Measurements from ENCODE around the gene B4GAT1. TPM values are rescaled to one million over a fixed set of nuclear protein-coding genes. Genes with fewer than 3 reads are reported as not detected.

B4GAT1 gene
- total RNA-seq, 1 experiment from 2014 or later: 6.7 TPM

- no peak for DNase-seq (ENCODE audit: unreplicated experiment)
- intact Hi-C loops (cut with micrococcal nuclease): no loop called here
- Mint-ChIP-seq H3K4me1 (ENCODE audit: insufficient read depth, unreplicated experiment) (peaks cover 32% of the 10 kb centered on the region), H3K4me3 (ENCODE audit: unreplicated experiment) (no peak overlapping the region), H3K9me3 (ENCODE audit: unreplicated experiment) (no peaks in the 10 kb centered on the region), H3K27me3 (ENCODE audit: insufficient read depth, unreplicated experiment) (no peaks in the 10 kb centered on the region), H3K27ac (ENCODE audit: low read depth, unreplicated experiment) (no peak overlapping the region), H3K36me3 (ENCODE audit: insufficient read depth, unreplicated experiment) (peaks cover 45% of the 10 kb centered on the region)
- BruUV-seq (replicated peaks): TSS peak; percentile 25
- ChIA-PET CTCF (interaction anchor here (0.6 to 6.0 kb wide), 4 partner anchors 11 to 50 kb away, joined by 3 to 48 read pairs (median 6); no protein-coding TSS in a partner anchor), POLR2A (interaction anchor here (1.1 to 4.1 kb wide), 3 partner anchors 20 to 40 kb away, joined by 3 to 45 read pairs (median 5); no protein-coding TSS in a partner anchor)
- TF ChIP-seq, protein P1, sequence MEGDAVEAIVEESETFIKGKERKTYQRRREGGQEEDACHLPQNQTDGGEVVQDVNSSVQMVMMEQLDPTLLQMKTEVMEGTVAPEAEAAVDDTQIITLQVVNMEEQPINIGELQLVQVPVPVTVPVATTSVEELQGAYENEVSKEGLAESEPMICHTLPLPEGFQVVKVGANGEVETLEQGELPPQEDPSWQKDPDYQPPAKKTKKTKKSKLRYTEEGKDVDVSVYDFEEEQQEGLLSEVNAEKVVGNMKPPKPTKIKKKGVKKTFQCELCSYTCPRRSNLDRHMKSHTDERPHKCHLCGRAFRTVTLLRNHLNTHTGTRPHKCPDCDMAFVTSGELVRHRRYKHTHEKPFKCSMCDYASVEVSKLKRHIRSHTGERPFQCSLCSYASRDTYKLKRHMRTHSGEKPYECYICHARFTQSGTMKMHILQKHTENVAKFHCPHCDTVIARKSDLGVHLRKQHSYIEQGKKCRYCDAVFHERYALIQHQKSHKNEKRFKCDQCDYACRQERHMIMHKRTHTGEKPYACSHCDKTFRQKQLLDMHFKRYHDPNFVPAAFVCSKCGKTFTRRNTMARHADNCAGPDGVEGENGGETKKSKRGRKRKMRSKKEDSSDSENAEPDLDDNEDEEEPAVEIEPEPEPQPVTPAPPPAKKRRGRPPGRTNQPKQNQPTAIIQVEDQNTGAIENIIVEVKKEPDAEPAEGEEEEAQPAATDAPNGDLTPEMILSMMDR (IDR thresholded peaks at IDR 0.05; ENCODE audit: unreplicated experiment): no peak
Observed at GRCh38 chr11:66332371-66333219, 14.8 kb downstream of the B4GAT1 start.

GRCh38 chr11:66331542-66332370 lies 15.7 kb downstream of the B4GAT1 start:
- H3K4me1 Mint-ChIP-seq (ENCODE audit: insufficient read depth, unreplicated experiment): peaks cover 30% of the 10 kb centered on the region
- DNase-seq (ENCODE audit: unreplicated experiment): no peak
- no peak overlapping the region for H3K27ac Mint-ChIP-seq (ENCODE audit: low read depth, unreplicated experiment)
- intact Hi-C loops (cut with micrococcal nuclease): no loop called here
- H3K9me3 Mint-ChIP-seq (ENCODE audit: unreplicated experiment): no peaks in the 10 kb centered on the region
- CTCF ChIA-PET: interaction anchor here (0.6 to 6.0 kb wide), 4 partner anchors 12 to 120 kb away, joined by 3 to 48 read pairs (median 6); no protein-coding TSS in a partner anchor
- BruUV-seq (replicated peaks): no TSS peak
- H3K36me3 Mint-ChIP-seq (ENCODE audit: insufficient read depth, unreplicated experiment): peaks cover 39% of the 10 kb centered on the region
- H3K4me3 Mint-ChIP-seq (ENCODE audit: unreplicated experiment): no peak overlapping the region
- no peaks in the 10 kb centered on the region for H3K27me3 Mint-ChIP-seq (ENCODE audit: insufficient read depth, unreplicated experiment)
- POLR2A ChIA-PET: interaction anchor here (1.0 to 1.3 kb wide), 2 partner anchors 14 to 19 kb away, joined by 4 to 5 read pairs; partner anchors contain the start of gene CD248
- TF ChIP-seq, protein P1 (IDR thresholded peaks at IDR 0.05; ENCODE audit: unreplicated experiment): no peak

DNA sequence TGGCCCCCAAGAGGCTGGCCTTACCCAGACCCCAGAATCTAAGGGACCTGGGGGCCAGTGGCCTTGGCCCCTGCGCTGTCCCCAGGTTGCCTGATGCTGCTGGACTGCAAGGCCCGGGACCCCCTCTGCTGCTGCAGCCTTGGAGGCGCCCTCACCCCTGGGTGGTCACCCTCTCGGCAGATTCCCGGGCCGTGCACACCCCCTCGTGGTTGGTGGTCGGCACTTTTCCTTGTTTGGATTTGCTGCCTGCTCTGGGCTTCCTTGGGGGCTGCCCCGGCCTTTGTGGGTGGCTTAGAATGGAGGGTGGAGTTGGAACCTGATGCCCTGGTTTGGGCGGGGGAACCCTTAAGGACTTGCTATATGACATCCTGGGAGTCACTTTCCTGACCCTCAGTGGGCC lies 16.5 kb downstream of the B4GAT1 start:
- BruUV-seq (replicated peaks): no TSS peak
- intact Hi-C loops (cut with micrococcal nuclease): no loop called here
- CTCF ChIA-PET: interaction anchor here (2.3 to 6.0 kb wide), 2 partner anchors 20 to 49 kb away, joined by 9 to 48 read pairs; no protein-coding TSS in a partner anchor
- no peak for DNase-seq (ENCODE audit: unreplicated experiment)
- H3K27ac Mint-ChIP-seq (ENCODE audit: low read depth, unreplicated experiment): no peak overlapping the region
- TF ChIP-seq, protein P1 (IDR thresholded peaks at IDR 0.05; ENCODE audit: unreplicated experiment): no peak
- H3K36me3 Mint-ChIP-seq (ENCODE audit: insufficient read depth, unreplicated experiment): peaks cover 33% of the 10 kb centered on the region
- POLR2A ChIA-PET: interaction anchor here (1.0 to 2.5 kb wide), 5 partner anchors 13 to 42 kb away, joined by 4 to 13 read pairs (median 6); partner anchors contain the start of genes BRMS1, CD248 and YIF1A
- peaks cover 32% of the 10 kb centered on the region for H3K4me1 Mint-ChIP-seq (ENCODE audit: insufficient read depth, unreplicated experiment)
- no peaks in the 10 kb centered on the region for H3K27me3 Mint-ChIP-seq (ENCODE audit: insufficient read depth, unreplicated experiment)
- no peak overlapping the region for H3K4me3 Mint-ChIP-seq (ENCODE audit: unreplicated experiment)
- H3K9me3 Mint-ChIP-seq (ENCODE audit: unreplicated experiment): no peaks in the 10 kb centered on the region

Data from MCF 10A (cell line).